Smooth muscle cell (in vitro differentiated cells): Measurements from ENCODE around the gene HRK. TPM values are rescaled to one million over a fixed set of nuclear protein-coding genes. Genes with fewer than 3 reads are reported as not detected.

ENCODE experiments used
- DNase-seq: peaks from one replicate; lab custom pipeline; 2025; ENCODE audit not compliant: unreplicated experiment; lab: John Stamatoyannopoulos, UW
- H2AFZ ChIP-seq: fragments of 200-600 bp; sonication (generic); 2 replicates; pipeline ENCODE4 v1.6.0; 2016; ENCODE audit warnings: antibody characterized with exemption, low read depth, mild to moderate bottlenecking
- H3F3A ChIP-seq: fragments of 200-600 bp; sonication (generic); 2 replicates; pipeline ENCODE4 v1.6.0; 2017; ENCODE audit warnings: antibody characterized with exemption, low read depth
- H3K27ac ChIP-seq: fragments of 200-600 bp; sonication (generic); 2 replicates; pipeline ENCODE4 v1.5.1; 2016; ENCODE audit warnings: low read depth, mild to moderate bottlenecking
- H3K27me3 ChIP-seq: fragments of 200-600 bp; sonication (generic); 2 replicates; pipeline ENCODE4 v1.6.1; 2016; ENCODE audit warnings: low read depth, mild to moderate bottlenecking
- H3K36me3 ChIP-seq: fragments of 200-600 bp; sonication (generic); 2 replicates; pipeline ENCODE4 v1.5.1; 2016; ENCODE audit warnings: low read depth
- H3K4me1 ChIP-seq: fragments of 200-600 bp; sonication (generic); 2 replicates; pipeline ENCODE4 v1.5.1; 2016; ENCODE audit warnings: low read depth
- H3K4me2 ChIP-seq: fragments of 200-600 bp; sonication (generic); 2 replicates; pipeline ENCODE4 v1.6.0; 2016; ENCODE audit warnings: mild to moderate bottlenecking
- H3K4me3 ChIP-seq: fragments of 200-600 bp; sonication (generic); 2 replicates; pipeline ENCODE4 v1.5.1; 2016; ENCODE audit warnings: mild to moderate bottlenecking
- H3K79me2 ChIP-seq: fragments of 200-600 bp; sonication (generic); 2 replicates; pipeline ENCODE4 v1.6.0; 2016; ENCODE audit warnings: low read depth, mild to moderate bottlenecking
- H3K9ac ChIP-seq: fragments of 200-600 bp; sonication (generic); 2 replicates; pipeline ENCODE4 v1.6.0; 2016; ENCODE audit warnings: low read depth
- H3K9me3 ChIP-seq: fragments of 200-600 bp; sonication (generic); replicated peaks from 2 replicates; pipeline ENCODE4 v1.5.1; 2016; ENCODE audit warnings: low read depth
- H4K20me1 ChIP-seq: fragments of 200-600 bp; sonication (generic); 2 replicates; pipeline ENCODE4 v1.6.0; 2016; ENCODE audit warnings: low read depth
- CTCF ChIP-seq: fragments of 200-600 bp; sonication (generic); IDR thresholded peaks from 2 replicates; pipeline ENCODE4 v1.5.1; 2017; ENCODE audit warnings: borderline replicate concordance, mild to moderate bottlenecking, antibody characterized with exemption; ENCODE audit not compliant: insufficient read depth, poor library complexity, severe bottlenecking
- WGBS: methylation state at CpG from one replicate; pipeline ENCODE4 v1.1.7; 2016; ENCODE audit warnings: low lambda C conversion rate; 5-methylcytosine and 5-hydroxymethylcytosine counted together
- polyA plus RNA-seq: library from polyadenylated mRNA; unstranded; fragments of >200 nt; fragmentation: Nextera tagmentation; extraction: Ambion mirVana; gene quantifications from 2 replicates; pipeline ENCODE4 v1.2.1, GENCODE V29; 2016
- total RNA-seq: library from RNA; depleted of rRNA; stranded (reverse); fragments of >200 nt; gene quantifications from 2 replicates; pipeline ENCODE4 v1.2.3, GENCODE V29; 2014

The HRK gene
- total and polyA plus RNA-seq, 2 experiments from 2014 or later: 0.04 TPM; not detected in 1

GRCh38 chr12:116922194-116922897, 41.1 kb upstream of the HRK start:
- no peaks in the 10 kb centered on the region for H3F3A ChIP-seq
- no peaks in the 10 kb centered on the region for H3K36me3 ChIP-seq
- no peaks in the 10 kb centered on the region for H3K9me3 ChIP-seq
- WGBS: 94% methylated on average over 2 of the region's 2 CpGs
- no peak overlapping the region for H3K4me3 ChIP-seq
- no peak overlapping the region for H2AFZ ChIP-seq
- peaks cover 82% of the 10 kb centered on the region for H3K79me2 ChIP-seq
- no peak for TF ChIP-seq CTCF
- DNase-seq: no peak
- no peak overlapping the region for H3K9ac ChIP-seq
- no peaks in the 10 kb centered on the region for H3K27me3 ChIP-seq
- H3K27ac ChIP-seq: no peak overlapping the region
- no peak overlapping the region for H3K4me2 ChIP-seq
- peaks cover 100% of the 10 kb centered on the region for H4K20me1 ChIP-seq
- H3K4me1 ChIP-seq: peaks cover 6% of the 10 kb centered on the region

GRCh38 chr12:116920939-116921338, 39.7 kb upstream of the HRK start:
- TF ChIP-seq CTCF: no peak
- no peak overlapping the region for H2AFZ ChIP-seq
- H3K36me3 ChIP-seq: no peaks in the 10 kb centered on the region
- no peaks in the 10 kb centered on the region for H3K9me3 ChIP-seq
- no peak for DNase-seq
- 90% methylated on average over 3 of the region's 3 CpGs for WGBS
- peaks cover 100% of the 10 kb centered on the region for H4K20me1 ChIP-seq
- H3K79me2 ChIP-seq: peaks cover 76% of the 10 kb centered on the region
- no peak overlapping the region for H3K4me2 ChIP-seq
- no peak overlapping the region for H3K9ac ChIP-seq
- no peak overlapping the region for H3K27ac ChIP-seq
- H3F3A ChIP-seq: no peaks in the 10 kb centered on the region
- no peak overlapping the region for H3K4me3 ChIP-seq
- H3K4me1 ChIP-seq: peaks cover 6% of the 10 kb centered on the region
- H3K27me3 ChIP-seq: no peaks in the 10 kb centered on the region

GRCh38 chr12:116919706-116920485, 38.7 kb upstream of the HRK start:
- no peak overlapping the region for H3K4me2 ChIP-seq
- 95% methylated on average over 6 of the region's 6 CpGs for WGBS
- TF ChIP-seq CTCF: no peak
- H3K4me1 ChIP-seq: peaks cover 6% of the 10 kb centered on the region
- H3K9me3 ChIP-seq: no peaks in the 10 kb centered on the region
- H3K27ac ChIP-seq: no peak overlapping the region
- no peak overlapping the region for H2AFZ ChIP-seq
- no peak for DNase-seq
- H3K79me2 ChIP-seq: peaks cover 68% of the 10 kb centered on the region
- no peak overlapping the region for H3K9ac ChIP-seq
- H4K20me1 ChIP-seq: peaks cover 100% of the 10 kb centered on the region
- H3K4me3 ChIP-seq: no peak overlapping the region
- no peaks in the 10 kb centered on the region for H3K27me3 ChIP-seq
- H3K36me3 ChIP-seq: no peaks in the 10 kb centered on the region
- H3F3A ChIP-seq: no peaks in the 10 kb centered on the region

- TF ChIP-seq CTCF: no peak
- no peak overlapping the region for H3K27ac ChIP-seq
- H3K4me3 ChIP-seq: no peak overlapping the region
- H2AFZ ChIP-seq: no peak overlapping the region
- H3K36me3 ChIP-seq: no peaks in the 10 kb centered on the region
- no peaks in the 10 kb centered on the region for H3K27me3 ChIP-seq
- H3F3A ChIP-seq: no peaks in the 10 kb centered on the region
- peaks cover 98% of the 10 kb centered on the region for H4K20me1 ChIP-seq
- peaks cover under 1% of the 10 kb centered on the region for H3K4me1 ChIP-seq
- no peak overlapping the region for H3K9ac ChIP-seq
- no peaks in the 10 kb centered on the region for H3K9me3 ChIP-seq
- 62% methylated on average over 4 of the region's 4 CpGs for WGBS
- no peak overlapping the region for H3K4me2 ChIP-seq
- DNase-seq: no peak
- H3K79me2 ChIP-seq: peaks cover 61% of the 10 kb centered on the region
These were observed 38.0 kb upstream of the HRK start for GRCh38 chr12:116919247-116919661.
